HL-60/S4 treated with retinoic acid at 250 ng/mL for 4 days and 3 days (cell line): ENCODE measurements around the gene ZNF764.
"Not testable (repeated sequence)": the region's sequence is repeated elsewhere in the genome, so short reads cannot be mapped to it uniquely, and the experiment has no call there.

Experiments
- in situ Hi-C: fragments of 300-500 bp; cut with MboI; formaldehyde crosslinking; loops from 2 replicates; pipeline ENCODE4 v1.7.0; 2022; ENCODE audit warnings: low sequenced_read_pairs

The ZNF764 gene

GRCh38 chr16:30530163-30531037 lies 27.8 kb downstream of the ZNF764 start:
- in situ Hi-C loops: no loop called here

- in situ Hi-C loops: no loop called here
Measured at GRCh38 chr16:30528799-30529457, 29.2 kb downstream of the ZNF764 start.

GRCh38 chr16:30527635-30528178 lies 30.5 kb downstream of the ZNF764 start:
- in situ Hi-C loops: no loop called here

- in situ Hi-C loops: no loop called here
Measured at GRCh38 chr16:30526823-30527634, 31.1 kb downstream of the ZNF764 start.

GRCh38 chr16:30526137-30526822 lies 31.9 kb downstream of the ZNF764 start, which contains the start of gene ZNF768:
ZNF768 (minus strand) TSS chr16:30526566; CDS start chr16:30526413, 153 bp downstream.
- in situ Hi-C loops: no loop called here

- in situ Hi-C loops: no loop called here
Measured at GRCh38 chr16:30525844-30526136, 32.4 kb downstream of the ZNF764 start.

- in situ Hi-C loops: no loop called here
Measured at GRCh38 chr16:30524575-30525568, 33.3 kb downstream of the ZNF764 start.

GRCh38 chr16:30523768-30524574 lies 34.2 kb downstream of the ZNF764 start:
- in situ Hi-C loops: no loop called here

- in situ Hi-C loops: not testable (repeated sequence)
Measured at GRCh38 chr16:30522702-30523463, 35.3 kb downstream of the ZNF764 start.

- in situ Hi-C loops: no loop called here
Measured at GRCh38 chr16:30521873-30522641, 36.1 kb downstream of the ZNF764 start.

GRCh38 chr16:30521476-30521872 lies 36.7 kb downstream of the ZNF764 start:
- in situ Hi-C loops: no loop called here

GRCh38 chr16:30519120-30520049 lies 38.8 kb downstream of the ZNF764 start:
- in situ Hi-C loops: no loop called here

- in situ Hi-C loops: no loop called here
Measured at GRCh38 chr16:30518552-30518951, 39.6 kb downstream of the ZNF764 start.

GRCh38 chr16:30515275-30515674 lies 42.9 kb downstream of the ZNF764 start:
- in situ Hi-C loops: no loop called here

GRCh38 chr16:30511509-30511908 lies 46.7 kb downstream of the ZNF764 start:
- in situ Hi-C loops: no loop called here

- in situ Hi-C loops: no loop called here
Measured at GRCh38 chr16:30510376-30510938, 47.7 kb downstream of the ZNF764 start.
